HCT116 (cell line): ENCODE measurements around the gene PAK6. TPM values are rescaled to one million over a fixed set of nuclear protein-coding genes. Genes with fewer than 3 reads are reported as not detected.

ENCODE experiments used
- ATAC-seq: fragments of 200-7000 bp; cut with Tn5 transposase; 2 replicates; pipeline ENCODE4 v1.9.1; 2020; ENCODE audit warnings: mild to moderate bottlenecking, moderate library complexity
- BruUV-seq: library from RNA; stranded (reverse); fragments of 400-500 nt; replicated peaks from 2 replicates; lab custom pipeline; 2021; lab: Mats Ljungman, UMichigan
- CTCF ChIA-PET: fragments of 300-600 bp; sonication (Branson Sonifier 250); formaldehyde crosslinking; loops from one replicate; lab custom pipeline; 2021; ENCODE audit warnings: antibody characterized with exemption; lab: Charles Lee
- POLR2A ChIA-PET: fragments of 300-600, 350-600 bp; sonication (Branson Sonifier 250); formaldehyde crosslinking; loops from one replicate; lab custom pipeline; 2021; ENCODE audit warnings: antibody characterized with exemption; lab: Charles Lee
- RAD21 ChIA-PET, 2 experiments: fragments of 300-600 bp; sonication (Branson Sonifier 250); formaldehyde crosslinking; loops; one replicate each; lab custom pipeline; 2023; ENCODE audit warnings: low total read pairs in 2 of 2; ENCODE audit not compliant: uncharacterized antibody in 2 of 2, unreplicated experiment in 2 of 2, low non-redundant PET in 1 of 2; lab: Charles Lee
- DNase-seq: peaks from one replicate; pipeline ENCODE4 v3.0.0-alpha.2; 2010; ENCODE audit warnings: low read depth, low spot score
- H2AFZ ChIP-seq: fragments of 200-600 bp; shearing (Covaris generic), sonication (generic); 2 replicates; pipeline ENCODE4 v1.6.1; 2017; ENCODE audit warnings: low read depth, mixed run types, mixed read lengths, antibody characterized with exemption, low read length; ENCODE audit not compliant: poor library complexity, severe bottlenecking
- H3K27ac ChIP-seq: 2 replicates; pipeline ENCODE4 v1.5.1; 2012; ENCODE audit warnings: low read depth, low read length
- H3K27me3 ChIP-seq: fragments of 200-600 bp; sonication (generic); 2 replicates; pipeline ENCODE4 v1.6.1; 2016; ENCODE audit warnings: mixed run types, low read length, mixed read lengths; ENCODE audit not compliant: insufficient read depth
- H3K36me3 ChIP-seq, 2 experiments: fragments of 200-500 bp in 1 of 2; fragments of 200-600 bp in 1 of 2; sonication (Bioruptor generic) in 1 of 2; sonication (generic) in 1 of 2; 2 replicates each; pipeline versions ENCODE4 v1.5.1 to v1.6.1; 2014 to 2016; ENCODE audit warnings: low read length in 2 of 2, inconsistent platforms in 1 of 2, mixed read lengths in 1 of 2, mixed run types in 1 of 2; ENCODE audit not compliant: insufficient read depth in 2 of 2, control insufficient read depth in 1 of 2
- H3K4me1 ChIP-seq, 2 experiments: fragments of 200-600 bp in 1 of 2; sonication (generic) in 1 of 2; 2 replicates each; pipeline versions ENCODE4 v1.5.1 to v1.6.1; 2012 to 2017; ENCODE audit warnings: low read length in 2 of 2, inconsistent platforms in 1 of 2, mild to moderate bottlenecking in 1 of 2, mixed read lengths in 1 of 2, mixed run types in 1 of 2, moderate library complexity in 1 of 2; ENCODE audit not compliant: insufficient read depth in 2 of 2, control insufficient read depth in 1 of 2
- H3K4me2 ChIP-seq: fragments of 200-600 bp; sonication (generic); 2 replicates; pipeline ENCODE4 v1.6.1; 2017; ENCODE audit warnings: mixed run types, low read length, mixed read lengths
- H3K4me3 ChIP-seq, 2 experiments: fragments of 200-600 bp in 1 of 2; sonication (generic) in 1 of 2; replicated peaks in 1 of 2; 2 replicates each; pipeline ENCODE4 v1.5.1; 2011 to 2016; ENCODE audit warnings: low read length in 2 of 2, control low read depth in 1 of 2, low read depth in 1 of 2, mild to moderate bottlenecking in 1 of 2, mixed read lengths in 1 of 2, mixed run types in 1 of 2
- H3K79me2 ChIP-seq: fragments of 200-600 bp; sonication (generic); 2 replicates; pipeline ENCODE4 v1.6.1; 2017; ENCODE audit warnings: mild to moderate bottlenecking, mixed run types, low read length, moderate library complexity, mixed read lengths; ENCODE audit not compliant: insufficient read depth
- H3K9ac ChIP-seq: fragments of 200-600 bp; sonication (generic); 2 replicates; pipeline ENCODE4 v1.6.1; 2016; ENCODE audit warnings: low read length, mixed read lengths
- H3K9me2 ChIP-seq: fragments of 200-600 bp; sonication (generic), shearing (Covaris generic); 2 replicates; pipeline ENCODE4 v1.6.1; 2017; ENCODE audit warnings: mixed run types, mild to moderate bottlenecking, moderate library complexity; ENCODE audit not compliant: insufficient read depth
- H3K9me3 ChIP-seq, 2 experiments: fragments of 200-500 bp in 1 of 2; fragments of 200-600 bp in 1 of 2; sonication (Bioruptor generic) in 1 of 2; sonication (generic) in 1 of 2; 2 replicates each; pipeline ENCODE4 v1.6.1; 2014 to 2017; ENCODE audit warnings: low read length in 2 of 2, mixed read lengths in 2 of 2, inconsistent platforms in 1 of 2, low read depth in 1 of 2, mild to moderate bottlenecking in 1 of 2, mixed run types in 1 of 2, moderate library complexity in 1 of 2; ENCODE audit not compliant: control insufficient read depth in 1 of 2, insufficient read depth in 1 of 2
- H4K20me1 ChIP-seq: fragments of 200-600 bp; sonication (generic), shearing (Covaris generic); 2 replicates; pipeline ENCODE4 v1.6.1; 2017; ENCODE audit warnings: mixed run types, mild to moderate bottlenecking, moderate library complexity; ENCODE audit not compliant: insufficient read depth
- ATF3 ChIP-seq: IDR thresholded peaks from 2 replicates; pipeline ENCODE4 v1.6.1; 2012
- CEBPB ChIP-seq: IDR thresholded peaks from 2 replicates; pipeline ENCODE4 v1.6.1; 2012; ENCODE audit warnings: low read depth
- CTCF ChIP-seq, 3 experiments: fragments of 200-600 bp in 1 of 3; sonication (generic) in 1 of 3; IDR thresholded peaks in 2 of 3; conservative IDR thresholded peaks in 1 of 3; 2 replicates each; pipeline ENCODE4 v1.5.1; 2012 to 2017; ENCODE audit warnings: low read depth in 2 of 3, low read length in 2 of 3, antibody characterized with exemption in 1 of 3, borderline replicate concordance in 1 of 3, control low read depth in 1 of 3, mild to moderate bottlenecking in 1 of 3, mixed read lengths in 1 of 3, mixed run types in 1 of 3, moderate library complexity in 1 of 3; ENCODE audit not compliant: insufficient read depth in 1 of 3
- EGR1 ChIP-seq: IDR thresholded peaks from 2 replicates; pipeline ENCODE4 v1.6.1; 2012; ENCODE audit warnings: low read depth
- EZH2phosphoT487 ChIP-seq: fragments of 200-600 bp; IDR thresholded peaks from 2 replicates; pipeline ENCODE4 v1.6.1; 2018; ENCODE audit warnings: antibody characterized with exemption, borderline replicate concordance
- FOSL1 ChIP-seq: IDR thresholded peaks from 2 replicates; pipeline ENCODE4 v1.6.1; 2012; ENCODE audit warnings: low read depth
- JUND ChIP-seq: IDR thresholded peaks from 2 replicates; pipeline ENCODE4 v1.6.1; 2012
- RAD21 ChIP-seq: IDR thresholded peaks from 2 replicates; pipeline ENCODE4 v1.6.1; 2012; ENCODE audit warnings: low read depth, mild to moderate bottlenecking
- SIN3A ChIP-seq: IDR thresholded peaks from 2 replicates; pipeline ENCODE4 v1.6.1; 2012; ENCODE audit warnings: low read depth
- YY1 ChIP-seq: IDR thresholded peaks from 2 replicates; pipeline ENCODE4 v1.6.1; 2011; ENCODE audit warnings: low read length, low read depth, moderate library complexity, mild to moderate bottlenecking; ENCODE audit not compliant: insufficient replicate concordance; ENCODE audit errors: extremely low read depth
- ZFX ChIP-seq: fragments of 450-650 bp; IDR thresholded peaks from 2 replicates; pipeline ENCODE4 v1.6.1; 2017
- ZNF274 ChIP-seq: fragments of 200-500 bp; sonication (Bioruptor generic); IDR thresholded peaks from 2 replicates; pipeline ENCODE4 v1.6.1; 2014; ENCODE audit warnings: mild to moderate bottlenecking, low read depth, low read length, inconsistent platforms
- intact Hi-C: fragments of 100-400 bp; cut with micrococcal nuclease; formaldehyde crosslinking; loops from 2 replicates; pipeline ENCODE4 v1.10.0; 2022
- total RNA-seq: library from RNA; stranded (reverse); gene quantifications from one replicate; pipeline ENCODE4 v1.2.1, GENCODE V29; 2021; ENCODE audit not compliant: unreplicated experiment
- TF ChIP-seq, protein P1 (sequence below): IDR thresholded peaks from 2 replicates; pipeline ENCODE4 v1.6.1; 2011; ENCODE audit warnings: mild to moderate bottlenecking, low read length, moderate library complexity; ENCODE audit not compliant: insufficient replicate concordance; ENCODE audit errors: extremely low read depth
- TF ChIP-seq, protein P2 (sequence below): IDR thresholded peaks from 2 replicates; pipeline ENCODE4 v1.6.1; 2012; ENCODE audit warnings: low read depth

The PAK6 gene
- total RNA-seq, 1 experiment from 2014 or later = 19.9 TPM

DNA sequence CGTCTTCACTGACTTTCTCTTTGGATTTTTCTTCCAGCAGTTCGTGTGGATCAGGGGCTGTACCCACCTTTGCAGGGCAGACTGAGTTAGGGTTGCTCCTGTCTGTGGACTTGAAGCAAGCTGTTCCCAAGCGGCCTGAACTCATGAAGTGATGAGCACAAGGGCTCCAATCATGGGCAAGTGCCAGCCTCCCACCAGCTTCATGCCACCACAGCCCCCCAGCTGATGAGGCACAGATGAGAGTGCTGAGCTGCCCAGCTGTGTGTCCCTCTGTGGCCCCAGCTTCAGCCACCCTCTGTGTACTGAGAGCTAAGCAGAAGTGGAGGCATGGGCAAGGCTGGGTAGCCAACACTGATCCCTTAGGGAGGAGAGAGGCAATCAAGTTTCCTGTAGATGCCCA lies 72.1 kb downstream of the PAK6 start:
- DNase-seq = no peak
- H3K9ac ChIP-seq = no peak overlapping the region
- H3K27ac ChIP-seq = no peak overlapping the region
- no TSS peak for BruUV-seq
- ATAC-seq = no peak
- H3K9me2 ChIP-seq = no peaks in the 10 kb centered on the region
- H3K4me3 ChIP-seq = no peak overlapping the region
- ChIA-PET POLR2A (interaction anchor here (1.8 kb wide), 1 partner anchor 32 kb away, joined by 5 read pairs; no protein-coding TSS in a partner anchor), RAD21 (interaction anchor here in 1 of 2 experiments (1.2 kb wide), 1 partner anchor 32 kb away, joined by 5 read pairs; no protein-coding TSS in a partner anchor)
- H3K27me3 ChIP-seq = 0 out of 2 replicates have a peak, but pooled peaks cover 6% of the 10 kb centered on the region
- intact Hi-C loops = loop anchor here (1.0 to 10.0 kb wide), 3 partner anchors 32 to 626 kb away; no protein-coding TSS in a partner anchor
- H2AFZ ChIP-seq = no peak overlapping the region
- TF ChIP-seq, protein P1, sequence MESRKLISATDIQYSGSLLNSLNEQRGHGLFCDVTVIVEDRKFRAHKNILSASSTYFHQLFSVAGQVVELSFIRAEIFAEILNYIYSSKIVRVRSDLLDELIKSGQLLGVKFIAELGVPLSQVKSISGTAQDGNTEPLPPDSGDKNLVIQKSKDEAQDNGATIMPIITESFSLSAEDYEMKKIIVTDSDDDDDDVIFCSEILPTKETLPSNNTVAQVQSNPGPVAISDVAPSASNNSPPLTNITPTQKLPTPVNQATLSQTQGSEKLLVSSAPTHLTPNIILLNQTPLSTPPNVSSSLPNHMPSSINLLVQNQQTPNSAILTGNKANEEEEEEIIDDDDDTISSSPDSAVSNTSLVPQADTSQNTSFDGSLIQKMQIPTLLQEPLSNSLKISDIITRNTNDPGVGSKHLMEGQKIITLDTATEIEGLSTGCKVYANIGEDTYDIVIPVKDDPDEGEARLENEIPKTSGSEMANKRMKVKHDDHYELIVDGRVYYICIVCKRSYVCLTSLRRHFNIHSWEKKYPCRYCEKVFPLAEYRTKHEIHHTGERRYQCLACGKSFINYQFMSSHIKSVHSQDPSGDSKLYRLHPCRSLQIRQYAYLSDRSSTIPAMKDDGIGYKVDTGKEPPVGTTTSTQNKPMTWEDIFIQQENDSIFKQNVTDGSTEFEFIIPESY = no peak
- no peak for TF ChIP-seq JUND
- TF ChIP-seq, protein P2, sequence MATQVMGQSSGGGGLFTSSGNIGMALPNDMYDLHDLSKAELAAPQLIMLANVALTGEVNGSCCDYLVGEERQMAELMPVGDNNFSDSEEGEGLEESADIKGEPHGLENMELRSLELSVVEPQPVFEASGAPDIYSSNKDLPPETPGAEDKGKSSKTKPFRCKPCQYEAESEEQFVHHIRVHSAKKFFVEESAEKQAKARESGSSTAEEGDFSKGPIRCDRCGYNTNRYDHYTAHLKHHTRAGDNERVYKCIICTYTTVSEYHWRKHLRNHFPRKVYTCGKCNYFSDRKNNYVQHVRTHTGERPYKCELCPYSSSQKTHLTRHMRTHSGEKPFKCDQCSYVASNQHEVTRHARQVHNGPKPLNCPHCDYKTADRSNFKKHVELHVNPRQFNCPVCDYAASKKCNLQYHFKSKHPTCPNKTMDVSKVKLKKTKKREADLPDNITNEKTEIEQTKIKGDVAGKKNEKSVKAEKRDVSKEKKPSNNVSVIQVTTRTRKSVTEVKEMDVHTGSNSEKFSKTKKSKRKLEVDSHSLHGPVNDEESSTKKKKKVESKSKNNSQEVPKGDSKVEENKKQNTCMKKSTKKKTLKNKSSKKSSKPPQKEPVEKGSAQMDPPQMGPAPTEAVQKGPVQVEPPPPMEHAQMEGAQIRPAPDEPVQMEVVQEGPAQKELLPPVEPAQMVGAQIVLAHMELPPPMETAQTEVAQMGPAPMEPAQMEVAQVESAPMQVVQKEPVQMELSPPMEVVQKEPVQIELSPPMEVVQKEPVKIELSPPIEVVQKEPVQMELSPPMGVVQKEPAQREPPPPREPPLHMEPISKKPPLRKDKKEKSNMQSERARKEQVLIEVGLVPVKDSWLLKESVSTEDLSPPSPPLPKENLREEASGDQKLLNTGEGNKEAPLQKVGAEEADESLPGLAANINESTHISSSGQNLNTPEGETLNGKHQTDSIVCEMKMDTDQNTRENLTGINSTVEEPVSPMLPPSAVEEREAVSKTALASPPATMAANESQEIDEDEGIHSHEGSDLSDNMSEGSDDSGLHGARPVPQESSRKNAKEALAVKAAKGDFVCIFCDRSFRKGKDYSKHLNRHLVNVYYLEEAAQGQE = no peak
- no peak for TF ChIP-seq FOSL1
- TF ChIP-seq ATF3 = no peak
- no peak for TF ChIP-seq ZFX
- TF ChIP-seq ZNF274 = no peak
- no peak for TF ChIP-seq EZH2phosphoT487
- TF ChIP-seq RAD21 = no peak
- TF ChIP-seq YY1 = no peak
- TF ChIP-seq CEBPB = no peak
- no peak for TF ChIP-seq SIN3A
- TF ChIP-seq EGR1 = no peak
- no peak for TF ChIP-seq CTCF (IDR thresholded peaks at IDR 0.05 in 2 of 3, conservative IDR thresholded peaks at IDR 0.05 in 1 of 3; ENCODE audit: borderline replicate concordance in 1 of 3, insufficient read depth in 1 of 3, low read depth in 2 of 3, low read length in 2 of 3)
- TF ChIP-seq, all 23 proteins: peak for 0
- no peak overlapping the region for H3K4me2 ChIP-seq
- peaks cover 8 to 25% of the 10 kb centered on the region in 2 experiments; a peak in 3 of 4 replicates for H3K4me1 ChIP-seq
- no peaks in the 10 kb centered on the region for H4K20me1 ChIP-seq
- H3K9me3 ChIP-seq = no peaks in the 10 kb centered on the region
- no peaks in the 10 kb centered on the region for H3K79me2 ChIP-seq
- H3K36me3 ChIP-seq = no peaks in the 10 kb centered on the region
- CTCF ChIA-PET = interaction anchor here (0.7 to 9.7 kb wide), 7 partner anchors 8 to 111 kb away, joined by 3 to 134 read pairs (median 5); no protein-coding TSS in a partner anchor
